ENCODE data around the gene TUBGCP4.

TUBGCP4 gene

GRCh38 chr15:43420876-43421275 is 50.0 kb downstream of the TUBGCP4 start:
- Histone ChIP-seq H3K4me3 (ENCODE audit: low read depth, low read length) (no peak overlapping the region), H3K4me1 (no peaks in the 10 kb centered on the region), H3K36me3 (ENCODE audit: control insufficient read depth, insufficient read depth, low read length) (no peaks in the 10 kb centered on the region), H3K27ac (no peak overlapping the region), H3K9me3 (ENCODE audit: control insufficient read depth, low read length) (no peaks in the 10 kb centered on the region), H3K27me3 (ENCODE audit: control insufficient read depth, insufficient read depth, low read length) (no peaks in the 10 kb centered on the region), H3K9ac (no peak overlapping the region), H3K4me2 (ENCODE audit: low read length) (no peak overlapping the region), H2AFZ (no peak overlapping the region), H3K79me2 (peaks cover 4% of the 10 kb centered on the region)
- TF ChIP-seq CTCF (IDR thresholded peaks at IDR 0.05): no peak

GRCh38 chr15:43423793-43424192 is 52.9 kb downstream of the TUBGCP4 start:
- Histone ChIP-seq H3K4me1 (no peaks in the 10 kb centered on the region), H3K27me3 (ENCODE audit: control insufficient read depth, insufficient read depth, low read length) (no peaks in the 10 kb centered on the region), H3K4me2 (ENCODE audit: low read length) (no peak overlapping the region), H3K27ac (no peak overlapping the region), H3K4me3 (ENCODE audit: low read depth, low read length) (no peak overlapping the region), H3K79me2 (peaks cover 2% of the 10 kb centered on the region), H2AFZ (no peak overlapping the region), H3K36me3 (ENCODE audit: control insufficient read depth, insufficient read depth, low read length) (no peaks in the 10 kb centered on the region), H3K9ac (no peak overlapping the region), H3K9me3 (ENCODE audit: control insufficient read depth, low read length) (no peaks in the 10 kb centered on the region)
- no peak for TF ChIP-seq CTCF (IDR thresholded peaks at IDR 0.05)

- Histone ChIP-seq H3K4me2 (ENCODE audit: low read length) (no peak overlapping the region), H3K27ac (no peak overlapping the region), H2AFZ (no peak overlapping the region), H3K9me3 (ENCODE audit: control insufficient read depth, low read length) (no peaks in the 10 kb centered on the region), H3K36me3 (ENCODE audit: control insufficient read depth, insufficient read depth, low read length) (no peaks in the 10 kb centered on the region), H3K9ac (no peak overlapping the region), H3K4me3 (ENCODE audit: low read depth, low read length) (no peak overlapping the region), H3K79me2 (no peaks in the 10 kb centered on the region), H3K4me1 (no peaks in the 10 kb centered on the region), H3K27me3 (ENCODE audit: control insufficient read depth, insufficient read depth, low read length) (no peaks in the 10 kb centered on the region)
- TF ChIP-seq CTCF (IDR thresholded peaks at IDR 0.05): no peak
Measured at GRCh38 chr15:43429687-43430086, 58.8 kb downstream of the TUBGCP4 start.

- H3K36me3 ChIP-seq (ENCODE audit: control insufficient read depth, insufficient read depth, low read length): no peaks in the 10 kb centered on the region
Measured at GRCh38 chr15:43433165-43433564, 62.3 kb downstream of the TUBGCP4 start.

More at GRCh38 chr15:43433165-43433564, 62.3 kb downstream of the TUBGCP4 start:
- TF ChIP-seq CTCF (IDR thresholded peaks at IDR 0.05): no peak
- H2AFZ ChIP-seq: no peak overlapping the region
- H3K27ac ChIP-seq: no peak overlapping the region
- H3K4me3 ChIP-seq (ENCODE audit: low read depth, low read length): no peak overlapping the region
- H3K27me3 ChIP-seq (ENCODE audit: control insufficient read depth, insufficient read depth, low read length): no peaks in the 10 kb centered on the region
- no peak overlapping the region for H3K9ac ChIP-seq
- H3K4me2 ChIP-seq (ENCODE audit: low read length): no peak overlapping the region
- H3K4me1 ChIP-seq: no peaks in the 10 kb centered on the region
- no peaks in the 10 kb centered on the region for H3K9me3 ChIP-seq (ENCODE audit: control insufficient read depth, low read length)
- H3K79me2 ChIP-seq: no peaks in the 10 kb centered on the region

All from parathyroid adenoma (tissue), 2 donors.